ENCODE results near the gene OR5K1.

Gene OR5K1

DNA sequence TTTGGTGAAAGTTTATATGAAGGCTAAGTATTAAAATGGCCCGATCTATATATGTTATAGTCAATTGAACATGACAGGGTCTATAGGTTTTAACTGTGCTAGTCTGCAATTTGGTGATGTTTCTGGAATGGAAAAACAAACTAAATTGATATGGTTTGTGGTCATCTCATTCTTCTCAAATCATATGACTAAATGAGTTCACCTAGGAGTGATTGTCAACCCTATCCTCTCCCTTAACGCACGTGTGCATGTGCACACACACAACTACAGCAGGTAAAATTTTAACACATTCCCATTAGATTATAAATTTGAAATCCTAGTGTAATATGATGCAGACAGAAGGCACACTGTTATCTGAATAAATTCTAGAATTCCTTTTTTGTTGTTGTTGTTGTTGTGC lies 50.7 kb downstream of the OR5K1 start:
- in situ Hi-C loops (cut with MboI; ENCODE audit: low sequenced_read_pairs): no loop called here

DNA sequence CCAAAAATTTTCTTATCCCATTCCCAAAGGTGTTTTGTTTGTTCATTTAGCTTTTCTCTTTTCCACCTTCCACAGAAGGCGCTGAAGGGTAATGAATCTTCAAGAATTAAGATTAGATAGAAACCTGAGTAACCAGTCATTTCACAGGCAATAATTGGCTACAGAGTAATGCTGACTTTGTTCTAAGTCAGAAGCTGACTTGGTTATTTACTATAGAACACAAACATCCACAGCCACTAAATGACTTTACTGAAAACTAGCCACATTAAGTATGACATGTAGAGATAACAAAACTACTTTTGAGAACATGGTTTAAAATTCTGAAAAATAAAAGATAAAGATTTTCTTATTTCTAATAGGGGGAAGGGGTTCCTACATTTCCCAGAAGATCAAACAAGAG lies 51.9 kb downstream of the OR5K1 start:
- in situ Hi-C loops (cut with MboI; ENCODE audit: low sequenced_read_pairs): no loop called here

DNA sequence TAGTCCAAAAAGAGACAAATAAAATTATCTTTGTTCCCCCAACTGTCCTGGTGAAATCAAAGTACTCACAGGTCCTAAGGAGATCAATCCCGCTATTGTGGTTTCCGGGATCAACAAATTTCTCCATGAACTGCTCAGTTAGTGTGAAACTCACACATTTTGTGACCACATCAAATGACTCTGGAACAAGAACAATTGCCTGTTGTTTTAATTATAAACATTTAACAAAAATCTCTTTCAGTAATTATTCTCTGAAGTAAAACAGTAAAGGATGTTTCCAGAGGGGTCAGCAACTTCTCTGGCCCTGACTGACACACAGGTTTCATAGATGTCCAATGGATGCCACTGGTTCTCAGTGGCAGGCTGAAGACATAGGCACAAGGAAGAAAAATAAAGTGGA lies 55.8 kb downstream of the OR5K1 start:
- in situ Hi-C loops (cut with MboI; ENCODE audit: low sequenced_read_pairs): no loop called here

DNA sequence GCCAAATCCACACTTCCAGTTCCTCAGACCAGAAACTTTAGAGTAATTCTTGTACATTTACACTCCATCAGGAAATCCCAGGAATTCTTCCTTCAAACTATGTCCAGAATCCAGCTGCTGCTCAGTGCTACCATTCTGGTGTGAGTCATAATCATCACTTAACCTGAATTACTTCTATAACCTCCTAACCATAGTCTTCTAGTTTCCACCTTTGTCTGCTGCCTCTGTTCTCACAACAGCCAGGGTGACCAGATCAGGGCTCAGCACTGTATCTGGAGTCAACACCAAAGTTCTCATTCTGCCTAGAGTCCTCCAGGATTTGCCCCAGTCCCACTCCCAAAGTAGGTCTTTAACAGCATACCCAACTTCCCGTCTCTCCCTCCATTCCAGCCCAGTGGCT lies 56.4 kb downstream of the OR5K1 start:
- in situ Hi-C loops (cut with MboI; ENCODE audit: low sequenced_read_pairs): no loop called here

DNA sequence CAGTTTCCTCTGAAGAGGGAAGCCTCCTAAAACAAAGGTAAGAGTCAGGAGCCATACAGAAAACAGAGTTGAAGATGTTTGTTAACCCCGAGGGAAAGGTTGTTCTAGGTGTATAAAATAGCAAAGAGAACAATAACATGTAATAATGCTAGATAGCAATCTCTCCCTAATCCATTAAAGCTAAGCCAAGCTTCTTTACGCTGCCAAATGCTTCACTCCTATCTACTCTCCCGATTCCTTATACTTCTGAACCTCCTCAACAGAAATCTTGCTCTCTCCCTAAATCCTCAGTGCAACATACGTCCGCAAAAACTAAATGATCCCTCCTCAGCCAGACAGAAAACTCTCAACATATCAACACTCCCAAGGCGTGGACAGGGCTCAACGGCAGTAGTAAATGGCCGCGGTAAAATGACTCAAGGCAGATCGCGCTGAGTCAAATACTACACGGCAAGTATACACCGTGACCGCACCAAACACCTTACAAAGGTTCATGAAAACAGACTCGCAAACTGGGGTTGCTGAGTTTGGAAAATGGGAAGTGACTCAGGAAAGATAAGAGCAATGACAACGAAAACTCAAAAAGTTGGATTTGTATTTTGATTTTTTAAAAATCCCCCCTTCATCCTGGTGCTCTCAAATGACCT lies 59.0 kb downstream of the OR5K1 start:
- in situ Hi-C loops (cut with MboI; ENCODE audit: low sequenced_read_pairs): no loop called here

Data from HL-60/S4 treated with retinoic acid at 250 ng/mL for 4 days and 3 days (cell line).